CD4-positive, alpha-beta T cell (primary cell): ENCODE measurements around the gene ATP5F1B. TPM values are rescaled to one million over a fixed set of nuclear protein-coding genes. Genes with fewer than 3 reads are reported as not detected.

Experiments used
- ATAC-seq: fragments of 200-7000 bp; cut with Tn5 transposase; one replicate; pipeline ENCODE4 v1.10.0; 2022; ENCODE audit warnings: mild to moderate bottlenecking; ENCODE audit not compliant: poor library complexity
- CTCF ChIA-PET: fragments of 350-600 bp; sonication (Branson Sonifier 250); formaldehyde crosslinking; loops from one replicate; lab custom pipeline; 2021; ENCODE audit warnings: antibody characterized with exemption, inconsistent platforms; lab: Charles Lee
- POLR2A ChIA-PET: fragments of 350-600 bp; sonication (Branson Sonifier 250); formaldehyde crosslinking; loops from one replicate; lab custom pipeline; 2021; ENCODE audit warnings: antibody characterized with exemption, inconsistent platforms; lab: Charles Lee
- DNase-seq, 14 experiments: peaks; one replicate each; pipeline ENCODE4 v3.0.0-alpha.2; 2013 to 2020; ENCODE audit warnings: mixed read lengths in 2 of 14
- H3K27ac ChIP-seq, 2 donors: one replicate each; pipeline versions ENCODE4 v1.5.1 to v1.7.0; 2013; ENCODE audit warnings: low read length in 2 of 2, low read depth in 1 of 2, mild to moderate bottlenecking in 1 of 2
- H3K27me3 ChIP-seq, 2 experiments: 1 replicate in 1 of 2; 2 replicates in 1 of 2; pipeline versions ENCODE4 v1.6.1 to v1.7.0; 2013; ENCODE audit warnings: low read length in 2 of 2, control low read depth in 1 of 2, mild to moderate bottlenecking in 1 of 2, moderate library complexity in 1 of 2; ENCODE audit not compliant: insufficient read depth in 2 of 2, control insufficient read depth in 1 of 2
- H3K36me3 ChIP-seq: one replicate; pipeline ENCODE4 v1.6.1; 2013; ENCODE audit warnings: low read length, control low read depth; ENCODE audit not compliant: insufficient read depth
- H3K4me1 ChIP-seq: one replicate; pipeline ENCODE4 v1.6.1; 2013; ENCODE audit warnings: low read length, control low read depth; ENCODE audit not compliant: insufficient read depth
- H3K4me3 ChIP-seq: one replicate; pipeline ENCODE4 v1.5.1; 2013; ENCODE audit warnings: mild to moderate bottlenecking, low read length, moderate library complexity
- H3K9me3 ChIP-seq, 2 experiments: 1 replicate in 1 of 2; 2 replicates in 1 of 2; pipeline versions ENCODE4 v1.6.1 to v1.7.0; 2013; ENCODE audit warnings: low read length in 2 of 2, mild to moderate bottlenecking in 2 of 2, control low read depth in 1 of 2, moderate library complexity in 1 of 2; ENCODE audit not compliant: control insufficient read depth in 1 of 2, insufficient read depth in 1 of 2
- H3K27ac Mint-ChIP-seq: one replicate; pipeline ENCODE4 v1.8.0; 2020; ENCODE audit warnings: mixed read lengths
- H3K27me3 Mint-ChIP-seq: one replicate; pipeline ENCODE4 v1.8.0; 2021; ENCODE audit warnings: mixed read lengths
- H3K36me3 Mint-ChIP-seq: one replicate; pipeline ENCODE4 v1.8.0; 2021; ENCODE audit warnings: low read depth, mixed read lengths
- H3K4me1 Mint-ChIP-seq: one replicate; pipeline ENCODE4 v1.8.0; 2021; ENCODE audit warnings: low read depth, mixed read lengths
- H3K4me3 Mint-ChIP-seq: one replicate; pipeline ENCODE4 v1.8.0; 2020; ENCODE audit warnings: mild to moderate bottlenecking, mixed read lengths
- H3K9me3 Mint-ChIP-seq: one replicate; pipeline ENCODE4 v1.8.0; 2020; ENCODE audit warnings: mixed read lengths
- CTCF ChIP-seq: fragments of 200-600 bp; IDR thresholded peaks from one replicate; pipeline ENCODE4 v1.8.0; 2022; ENCODE audit warnings: antibody characterized with exemption, mild to moderate bottlenecking
- intact Hi-C, 2 experiments: fragments of 100-400 bp; cut with DNase I in 1 of 2; cut with micrococcal nuclease in 1 of 2; formaldehyde crosslinking; loops; one replicate each; pipeline versions ENCODE4 v1.15.1 to v1.9.0; 2023 to 2025; cut with DNase I, micrococcal nuclease
- total RNA-seq, 174 experiments: library from RNA in 2 of 174; stranded (reverse) in 2 of 174; gene quantifications; one replicate each; pipeline ENCODE4 v1.2.3 and lab custom pipeline; 2021 to 2026

Gene ATP5F1B
- total RNA-seq, 2 experiments from 2014 or later, result 305 to 318 TPM

GRCh38 chr12:56591126-56591525, 54.7 kb downstream of the ATP5F1B start:
- DNase-seq, result no peak
- Histone ChIP-seq H3K4me3 (no peak overlapping the region), H3K4me1 (no peaks in the 10 kb centered on the region), H3K9me3 (no peaks in the 10 kb centered on the region), H3K27ac (no peak overlapping the region), H3K36me3 (peaks cover 12% of the 10 kb centered on the region), H3K27me3 (no peaks in the 10 kb centered on the region)
- H3K4me1 Mint-ChIP-seq, result peaks cover 8% of the 10 kb centered on the region
- no peaks in the 10 kb centered on the region for H3K9me3 Mint-ChIP-seq
- intact Hi-C loops, result loop anchor here in 1 of 2 experiments (5.0 to 10.0 kb wide), 2 partner anchors 36 to 476 kb away; partner anchors contain the start of genes RPL41 and ZC3H10
- no peak for TF ChIP-seq CTCF
- POLR2A ChIA-PET, result no interaction called here
- H3K4me3 Mint-ChIP-seq, result no peak overlapping the region
- no peak for ATAC-seq
- CTCF ChIA-PET, result no interaction called here
- H3K27ac Mint-ChIP-seq, result no peak overlapping the region
- peaks cover 13% of the 10 kb centered on the region for H3K36me3 Mint-ChIP-seq
- no peaks in the 10 kb centered on the region for H3K27me3 Mint-ChIP-seq

- no peaks in the 10 kb centered on the region for H3K27me3 ChIP-seq
- H3K27me3 Mint-ChIP-seq, result no peaks in the 10 kb centered on the region
- DNase-seq (peak in 1 of 14 experiments; percentile 29), ATAC-seq (peak; percentile 64)
- no peak overlapping the region for H3K4me3 ChIP-seq
- peaks cover 8% of the 10 kb centered on the region for H3K4me1 Mint-ChIP-seq
- H3K36me3 ChIP-seq, result peaks cover 5% of the 10 kb centered on the region
- H3K4me1 ChIP-seq, result no peaks in the 10 kb centered on the region
- no peak overlapping the region for H3K27ac Mint-ChIP-seq
- no peak for TF ChIP-seq CTCF
- H3K36me3 Mint-ChIP-seq, result peaks cover 11% of the 10 kb centered on the region
- ChIA-PET POLR2A (no interaction called here), CTCF (interaction anchor here (0.7 to 1.2 kb wide), 2 partner anchors 9 to 76 kb away, joined by 3 read pairs; no protein-coding TSS in a partner anchor)
- no peaks in the 10 kb centered on the region for H3K9me3 Mint-ChIP-seq
- intact Hi-C loops, result loop anchor here in 1 of 2 experiments (5.0 to 10.0 kb wide), 2 partner anchors 37 to 476 kb away; partner anchors contain the start of genes RPL41 and ZC3H10
- H3K9me3 ChIP-seq, result no peaks in the 10 kb centered on the region
- no peak overlapping the region for H3K4me3 Mint-ChIP-seq
- H3K27ac ChIP-seq, result no peak overlapping the region
Measured at GRCh38 chr12:56590237-56590830, 55.5 kb downstream of the ATP5F1B start.

- TF ChIP-seq CTCF, result no peak
- Mint-ChIP-seq H3K4me1 (peaks cover 8% of the 10 kb centered on the region), H3K36me3 (peaks cover 11% of the 10 kb centered on the region), H3K27me3 (no peaks in the 10 kb centered on the region), H3K27ac (no peak overlapping the region), H3K4me3 (no peak overlapping the region), H3K9me3 (no peaks in the 10 kb centered on the region)
- intact Hi-C loops, result loop anchor here in 1 of 2 experiments (5.0 to 10.0 kb wide), 2 partner anchors 38 to 475 kb away; partner anchors contain the start of genes RPL41 and ZC3H10
- no peak for ATAC-seq
- Histone ChIP-seq H3K4me1 (no peaks in the 10 kb centered on the region), H3K27me3 (no peaks in the 10 kb centered on the region), H3K36me3 (peaks cover 5% of the 10 kb centered on the region), H3K4me3 (no peak overlapping the region), H3K9me3 (no peaks in the 10 kb centered on the region), H3K27ac (no peak overlapping the region)
- no peak for DNase-seq
- ChIA-PET CTCF (interaction anchor here (0.7 to 1.5 kb wide), 4 partner anchors 8 to 75 kb away, joined by 3 to 5 read pairs (median 4); no protein-coding TSS in a partner anchor), POLR2A (no interaction called here)
Measured at GRCh38 chr12:56589783-56590182, 56.0 kb downstream of the ATP5F1B start.

Other genes starting within 250 kb of the ATP5F1B start
- 1 to 10 TPM; 3.0 to 3.1 TPM for gene TIMELESS, start 196.6 kb downstream of the ATP5F1B start, total RNA-seq
- not detected for gene MIP, start 191.3 kb downstream of the ATP5F1B start, total RNA-seq
- gene SPRYD4, start 177.4 kb downstream of the ATP5F1B start, total RNA-seq, result 1 to 10 TPM; 7.4 to 7.9 TPM
- 1 to 10 TPM; 1.6 to 2.2 TPM for gene GLS2, start 157.8 kb downstream of the ATP5F1B start, total RNA-seq
- gene RBMS2, start 124.2 kb downstream of the ATP5F1B start, total RNA-seq, result 10 to 100 TPM in 1 of 2 experiments, 1 to 10 TPM in 1; 5.1 to 10.8 TPM
- 100 to 1,000 TPM; 207 to 211 TPM for gene BAZ2A, start 15.7 kb downstream of the ATP5F1B start, total RNA-seq
- 100 to 1,000 TPM; 146 to 154 TPM for gene PTGES3, start 42.3 kb upstream of the ATP5F1B start, total RNA-seq
- 1,000 to 10,000 TPM; 1,441 to 1,479 TPM for gene NACA, start 79.3 kb upstream of the ATP5F1B start, total RNA-seq
- gene PRIM1, start 106.3 kb upstream of the ATP5F1B start, total RNA-seq, result 1 to 10 TPM; 5.3 to 6.1 TPM
- not detected for gene HSD17B6, start 117.3 kb upstream of the ATP5F1B start, total RNA-seq